Fibroblast of lung (primary cell): ENCODE results near the gene P2RY6. TPM values are rescaled to one million over a fixed set of nuclear protein-coding genes. Genes with fewer than 3 reads are reported as not detected.

Source experiments
- DNase-seq, 2 donors: peaks; one replicate each; pipeline versions ENCODE4 v3.0.0 to v3.0.0-alpha.2; 2010; ENCODE audit warnings: low read depth in 2 of 2
- H2AFZ ChIP-seq: 2 replicates; pipeline ENCODE4 v1.5.1; 2012; ENCODE audit warnings: low read length, control low read depth, inconsistent platforms
- H3K27ac ChIP-seq: 2 replicates; pipeline ENCODE4 v1.5.1; 2011; ENCODE audit warnings: low read length, control low read depth; ENCODE audit not compliant: insufficient read depth
- H3K27me3 ChIP-seq: 2 replicates; pipeline ENCODE4 v1.5.1; 2011; ENCODE audit warnings: mild to moderate bottlenecking, low read length; ENCODE audit not compliant: control insufficient read depth, insufficient read depth
- H3K36me3 ChIP-seq: 2 replicates; pipeline ENCODE4 v1.5.1; 2011; ENCODE audit warnings: low read length; ENCODE audit not compliant: control insufficient read depth, insufficient read depth
- H3K4me1 ChIP-seq: 2 replicates; pipeline ENCODE4 v1.5.1; 2011; ENCODE audit warnings: low read length; ENCODE audit not compliant: control insufficient read depth, insufficient read depth; ENCODE audit errors: extremely low read depth
- H3K4me2 ChIP-seq: 2 replicates; pipeline ENCODE4 v1.5.1; 2011; ENCODE audit warnings: low read length, control low read depth; ENCODE audit not compliant: insufficient read depth; ENCODE audit errors: extremely low read depth
- H3K4me3 ChIP-seq, 4 experiments: fragments of 200-600 bp in 1 of 4; sonication (generic) in 1 of 4; replicated peaks in 1 of 4; 2 replicates each; pipeline ENCODE4 v1.5.1; 2011 to 2016; ENCODE audit warnings: low read length in 4 of 4, low read depth in 3 of 4, mild to moderate bottlenecking in 3 of 4, control low read depth in 2 of 4, inconsistent platforms in 1 of 4, mixed read lengths in 1 of 4; ENCODE audit not compliant: insufficient read depth in 1 of 4; ENCODE audit errors: control extremely low read depth in 1 of 4
- H3K79me2 ChIP-seq: 2 replicates; pipeline ENCODE4 v1.5.1; 2012; ENCODE audit warnings: mild to moderate bottlenecking, low read length, inconsistent platforms; ENCODE audit not compliant: control insufficient read depth, insufficient read depth
- H3K9ac ChIP-seq: 2 replicates; pipeline ENCODE4 v1.5.1; 2011; ENCODE audit warnings: mild to moderate bottlenecking, low read length, control low read depth; ENCODE audit not compliant: insufficient read depth
- H3K9me3 ChIP-seq: 2 replicates; pipeline ENCODE4 v1.5.1; 2012; ENCODE audit warnings: low read depth, low read length; ENCODE audit not compliant: control insufficient read depth, insufficient read depth
- H4K20me1 ChIP-seq: 2 replicates; pipeline ENCODE4 v1.5.1; 2011; ENCODE audit warnings: low read length; ENCODE audit not compliant: control insufficient read depth, insufficient read depth; ENCODE audit errors: extremely low read depth
- EZH2 ChIP-seq: IDR thresholded peaks from 2 replicates; pipeline ENCODE4 v1.5.1; 2012; ENCODE audit warnings: low read length, control low read depth, mild to moderate bottlenecking; ENCODE audit errors: missing control alignments
- polyA plus RNA-seq, 2 donors: library from polyadenylated mRNA; depleted of rRNA in 1 of 2; stranded (reverse) in 1 of 2; unstranded in 1 of 2; fragments of >200 nt; gene quantifications; 2 replicates each; pipeline ENCODE4 v1.2.1, GENCODE V29; 2011 to 2012; ENCODE audit warnings: missing spikeins in 1 of 2
- total RNA-seq: library from RNA; depleted of rRNA; stranded (reverse); fragments of >200 nt; gene quantifications from 2 replicates; pipeline ENCODE4 v1.2.1, GENCODE V29; 2014
- TF ChIP-seq, protein P1 (sequence below), 2 donors: IDR thresholded peaks in 1 of 2; conservative IDR thresholded peaks in 1 of 2; 1 replicate in 1 of 2; 2 replicates in 1 of 2; pipeline ENCODE4 v1.5.1; 2011 to 2012; ENCODE audit warnings: low read length in 2 of 2, control low read depth in 1 of 2, inconsistent platforms in 1 of 2, low read depth in 1 of 2, mild to moderate bottlenecking in 1 of 2

The P2RY6 gene
- total and polyA plus RNA-seq, 2 donors (not counting 1 experiment from before 2014, with no cell fraction given), result 0.12 to 0.33 TPM

DNA sequence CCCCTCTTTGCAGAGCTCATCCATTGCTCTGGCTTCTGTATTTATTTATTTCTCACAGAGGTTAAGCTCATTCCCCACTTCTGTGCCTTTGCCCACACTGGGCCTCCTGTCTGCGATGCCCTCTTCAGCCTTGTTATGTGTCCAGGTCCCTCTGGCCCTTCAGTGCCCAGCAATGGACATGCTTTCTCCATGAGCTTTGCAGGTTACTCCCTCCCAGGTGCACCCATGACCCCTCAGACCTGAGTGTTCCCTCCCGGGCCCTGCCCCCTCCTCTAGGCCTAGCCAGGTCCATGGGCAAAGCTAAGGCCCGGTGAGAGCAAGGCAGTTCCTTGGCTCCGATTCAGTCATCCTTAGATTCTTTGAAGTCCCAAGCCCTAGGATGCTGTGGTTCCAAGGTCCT is 18.4 kb downstream of the P2RY6 start:
- Histone ChIP-seq H2AFZ (no peak overlapping the region), H4K20me1 (no peaks in the 10 kb centered on the region), H3K79me2 (no peaks in the 10 kb centered on the region), H3K27me3 (no peaks in the 10 kb centered on the region), H3K4me3 (no peak overlapping the region), H3K27ac (no peak overlapping the region), H3K4me2 (no peak overlapping the region), H3K9ac (no peak overlapping the region), H3K36me3 (no peaks in the 10 kb centered on the region), H3K4me1 (peaks cover 13% of the 10 kb centered on the region), H3K9me3 (no peaks in the 10 kb centered on the region)
- DNase-seq, result no peak
- TF ChIP-seq, protein P1, sequence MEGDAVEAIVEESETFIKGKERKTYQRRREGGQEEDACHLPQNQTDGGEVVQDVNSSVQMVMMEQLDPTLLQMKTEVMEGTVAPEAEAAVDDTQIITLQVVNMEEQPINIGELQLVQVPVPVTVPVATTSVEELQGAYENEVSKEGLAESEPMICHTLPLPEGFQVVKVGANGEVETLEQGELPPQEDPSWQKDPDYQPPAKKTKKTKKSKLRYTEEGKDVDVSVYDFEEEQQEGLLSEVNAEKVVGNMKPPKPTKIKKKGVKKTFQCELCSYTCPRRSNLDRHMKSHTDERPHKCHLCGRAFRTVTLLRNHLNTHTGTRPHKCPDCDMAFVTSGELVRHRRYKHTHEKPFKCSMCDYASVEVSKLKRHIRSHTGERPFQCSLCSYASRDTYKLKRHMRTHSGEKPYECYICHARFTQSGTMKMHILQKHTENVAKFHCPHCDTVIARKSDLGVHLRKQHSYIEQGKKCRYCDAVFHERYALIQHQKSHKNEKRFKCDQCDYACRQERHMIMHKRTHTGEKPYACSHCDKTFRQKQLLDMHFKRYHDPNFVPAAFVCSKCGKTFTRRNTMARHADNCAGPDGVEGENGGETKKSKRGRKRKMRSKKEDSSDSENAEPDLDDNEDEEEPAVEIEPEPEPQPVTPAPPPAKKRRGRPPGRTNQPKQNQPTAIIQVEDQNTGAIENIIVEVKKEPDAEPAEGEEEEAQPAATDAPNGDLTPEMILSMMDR (conservative IDR thresholded peaks at IDR 0.05 in 1 of 2, IDR thresholded peaks at IDR 0.05 in 1 of 2; ENCODE audit: low read depth in 1 of 2, low read length in 2 of 2), result no peak
- TF ChIP-seq EZH2, result no peak

DNA sequence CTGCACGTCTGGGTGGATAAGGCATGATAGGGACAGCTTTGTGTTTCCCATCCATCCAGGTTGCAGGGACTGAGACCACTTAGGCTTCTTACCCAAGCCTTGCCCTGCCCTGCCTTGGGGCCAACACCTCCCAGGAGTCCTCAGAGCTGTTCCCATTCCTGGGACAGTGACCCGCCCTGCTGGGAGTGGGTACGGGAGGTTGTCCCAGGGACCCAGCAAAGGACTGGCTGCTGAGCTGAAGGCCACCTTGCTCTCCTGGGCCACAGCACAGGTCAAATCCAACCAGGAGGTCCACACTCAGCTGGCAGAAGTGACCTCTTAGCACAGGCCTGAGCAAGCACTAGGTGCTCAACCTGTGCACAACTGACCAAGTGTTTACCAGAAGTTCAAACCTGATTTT is 19.1 kb downstream of the P2RY6 start:
- no peaks in the 10 kb centered on the region for H3K79me2 ChIP-seq
- no peak overlapping the region for H3K9ac ChIP-seq
- no peaks in the 10 kb centered on the region for H4K20me1 ChIP-seq
- no peak overlapping the region for H3K4me2 ChIP-seq
- H2AFZ ChIP-seq, result no peak overlapping the region
- TF ChIP-seq, protein P1 (conservative IDR thresholded peaks at IDR 0.05 in 1 of 2, IDR thresholded peaks at IDR 0.05 in 1 of 2; ENCODE audit: low read depth in 1 of 2, low read length in 2 of 2), result no peak
- no peak for TF ChIP-seq EZH2
- DNase-seq, result no peak
- no peak overlapping the region for H3K27ac ChIP-seq
- H3K4me3 ChIP-seq, result no peak overlapping the region
- H3K4me1 ChIP-seq, result peaks cover 16% of the 10 kb centered on the region
- no peaks in the 10 kb centered on the region for H3K9me3 ChIP-seq
- H3K27me3 ChIP-seq, result no peaks in the 10 kb centered on the region
- no peaks in the 10 kb centered on the region for H3K36me3 ChIP-seq

DNA sequence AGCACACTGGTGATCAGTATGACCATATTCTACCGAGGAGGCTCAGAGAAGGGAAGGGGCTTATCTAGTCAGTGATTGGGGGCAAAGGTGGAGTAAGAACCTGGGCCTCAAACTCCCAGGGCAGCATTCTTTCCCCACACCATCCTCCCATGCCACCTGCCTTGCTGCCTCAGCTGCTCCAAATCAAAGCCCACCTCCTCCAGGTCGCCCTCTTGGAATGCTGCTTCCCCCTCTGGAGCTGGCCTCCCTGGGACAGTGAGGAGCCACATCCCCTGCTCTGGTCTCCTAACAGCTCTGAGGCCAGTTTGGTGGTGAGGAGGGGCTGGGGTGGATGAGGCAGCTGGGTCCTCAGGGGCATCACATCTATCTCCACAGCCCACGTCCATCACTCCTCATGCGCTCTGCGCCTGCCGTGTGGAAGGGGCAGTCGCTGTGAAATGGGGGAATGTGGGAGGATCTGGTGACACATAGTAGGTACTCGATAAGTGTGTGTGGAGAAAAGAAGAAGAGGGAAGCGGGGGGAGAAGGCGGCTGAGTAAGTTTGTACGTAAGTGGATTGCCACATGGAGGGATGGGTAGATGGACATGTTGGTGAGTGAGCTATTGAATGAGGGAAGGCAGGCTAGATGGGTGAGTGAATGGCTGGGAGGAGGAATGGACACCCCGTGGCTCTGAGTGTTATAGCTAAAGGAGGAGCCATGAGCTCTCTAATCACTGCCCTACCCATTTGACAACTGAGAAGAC is 19.8 kb downstream of the P2RY6 start:
- no peaks in the 10 kb centered on the region for H3K27me3 ChIP-seq
- no peaks in the 10 kb centered on the region for H3K36me3 ChIP-seq
- no peaks in the 10 kb centered on the region for H4K20me1 ChIP-seq
- H3K79me2 ChIP-seq, result no peaks in the 10 kb centered on the region
- no peak overlapping the region for H3K4me2 ChIP-seq
- H3K4me3 ChIP-seq, result no peak overlapping the region
- H3K9ac ChIP-seq, result no peak overlapping the region
- no peaks in the 10 kb centered on the region for H3K9me3 ChIP-seq
- TF ChIP-seq, protein P1 (conservative IDR thresholded peaks at IDR 0.05 in 1 of 2, IDR thresholded peaks at IDR 0.05 in 1 of 2; ENCODE audit: low read depth in 1 of 2, low read length in 2 of 2), result no peak
- TF ChIP-seq EZH2, result no peak
- no peak overlapping the region for H3K27ac ChIP-seq
- no peak for DNase-seq
- H3K4me1 ChIP-seq, result peaks cover 16% of the 10 kb centered on the region
- no peak overlapping the region for H2AFZ ChIP-seq
